OCI-LY3 (cell line): ENCODE measurements around the gene C1QL2.

Source experiments
- H2AFZ ChIP-seq: fragments of 200-600, 300-600 bp; shearing (Covaris generic); 2 replicates; pipeline ENCODE4 v1.6.0; 2014; ENCODE audit warnings: antibody characterized with exemption, low read depth, low read length
- H3K27ac ChIP-seq: fragments of 200-600, 300-600 bp; sonication (generic); 2 replicates; pipeline ENCODE4 v1.5.1; 2014; ENCODE audit warnings: mild to moderate bottlenecking, low read length, moderate library complexity, mixed read lengths
- H3K27me3 ChIP-seq: fragments of 200-600, 300-600 bp; sonication (generic); 2 replicates; pipeline ENCODE4 v1.6.1; 2014; ENCODE audit warnings: low read depth, low read length, mixed read lengths
- H3K36me3 ChIP-seq: fragments of 200-600, 300-600 bp; sonication (generic); replicated peaks from 2 replicates; pipeline ENCODE3; 2014; ENCODE audit warnings: low read depth, low read length, mixed read lengths
- H3K4me1 ChIP-seq: fragments of 300-600, 200-600 bp; sonication (generic); 2 replicates; pipeline ENCODE4 v1.6.1; 2014; ENCODE audit warnings: low read length, mixed read lengths
- H3K4me2 ChIP-seq: fragments of 200-600, 300-600 bp; sonication (generic); 2 replicates; pipeline ENCODE4 v1.6.1; 2014; ENCODE audit warnings: low read length, mixed read lengths
- H3K4me3 ChIP-seq: fragments of 300-600, 200-600 bp; sonication (generic); 2 replicates; pipeline ENCODE4 v1.5.1; 2014; ENCODE audit warnings: antibody characterized with exemption, mild to moderate bottlenecking, low read length, moderate library complexity
- H3K79me2 ChIP-seq: fragments of 300-600, 200-600 bp; shearing (Covaris generic); 2 replicates; pipeline ENCODE4 v1.6.1; 2014; ENCODE audit warnings: mild to moderate bottlenecking, low read length, mixed read lengths
- H3K9ac ChIP-seq: fragments of 300-600, 200-600 bp; shearing (Covaris generic); 2 replicates; pipeline ENCODE4 v1.6.0; 2014; ENCODE audit warnings: mild to moderate bottlenecking, low read length, moderate library complexity
- H3K9me3 ChIP-seq: fragments of 200-600, 300-600 bp; shearing (Covaris generic); 2 replicates; pipeline ENCODE4 v1.6.1; 2014; ENCODE audit warnings: low read length, mixed read lengths; ENCODE audit not compliant: insufficient read depth
- H4K20me1 ChIP-seq: fragments of 200-600, 300-600 bp; sonication (generic); 2 replicates; pipeline ENCODE4 v1.6.1; 2016; ENCODE audit warnings: low read length, mixed read lengths; ENCODE audit not compliant: insufficient read depth
- CTCF ChIP-seq: fragments of 200-600, 300-600 bp; sonication (generic); IDR thresholded peaks from 2 replicates; pipeline ENCODE4 v1.5.1; 2014; ENCODE audit warnings: antibody characterized with exemption, low read length, low read depth
- EZH2phosphoT487 ChIP-seq: fragments of 200-600 bp; shearing (Covaris generic); IDR thresholded peaks from 2 replicates; pipeline ENCODE4 v1.6.1; 2018; ENCODE audit warnings: antibody characterized with exemption, mixed run types, low read depth

C1QL2 gene

GRCh38 chr2:119170504-119170903 lies 12.0 kb upstream of the C1QL2 start:
- Histone ChIP-seq H3K79me2 (no peaks in the 10 kb centered on the region), H3K9ac (no peak overlapping the region), H3K27ac (no peak overlapping the region), H3K4me1 (no peaks in the 10 kb centered on the region), H3K4me3 (no peak overlapping the region), H3K4me2 (no peak overlapping the region), H3K27me3 (no peaks in the 10 kb centered on the region), H3K36me3 (no peaks in the 10 kb centered on the region), H4K20me1 (no peaks in the 10 kb centered on the region), H2AFZ (no peak overlapping the region), H3K9me3 (no peaks in the 10 kb centered on the region)
- no peak for TF ChIP-seq EZH2phosphoT487
- TF ChIP-seq CTCF = no peak

GRCh38 chr2:119169717-119170116 lies 11.2 kb upstream of the C1QL2 start:
- H4K20me1 ChIP-seq = no peaks in the 10 kb centered on the region
- TF ChIP-seq EZH2phosphoT487 = no peak
- TF ChIP-seq CTCF = no peak
- H3K9me3 ChIP-seq = no peaks in the 10 kb centered on the region
- H3K36me3 ChIP-seq = no peaks in the 10 kb centered on the region
- H3K27ac ChIP-seq = no peak overlapping the region
- no peaks in the 10 kb centered on the region for H3K27me3 ChIP-seq
- H2AFZ ChIP-seq = no peak overlapping the region
- no peak overlapping the region for H3K4me2 ChIP-seq
- H3K79me2 ChIP-seq = no peaks in the 10 kb centered on the region
- no peak overlapping the region for H3K4me3 ChIP-seq
- H3K9ac ChIP-seq = no peak overlapping the region
- H3K4me1 ChIP-seq = no peaks in the 10 kb centered on the region

GRCh38 chr2:119160361-119160990 lies 1.9 kb upstream of the C1QL2 start:
- Histone ChIP-seq H3K4me2 (no peak overlapping the region), H3K27me3 (0 out of 2 replicates have a peak, but pooled peaks cover 4% of the 10 kb centered on the region), H3K9me3 (no peaks in the 10 kb centered on the region), H3K9ac (no peak overlapping the region), H3K4me3 (no peak overlapping the region), H2AFZ (no peak overlapping the region), H3K27ac (no peak overlapping the region), H3K36me3 (no peaks in the 10 kb centered on the region), H3K79me2 (no peaks in the 10 kb centered on the region), H3K4me1 (no peaks in the 10 kb centered on the region), H4K20me1 (no peaks in the 10 kb centered on the region)
- TF ChIP-seq EZH2phosphoT487 (no peak), CTCF (no peak)

GRCh38 chr2:119157850-119158511 lies 570 bp downstream of the C1QL2 start:
- no peak overlapping the region for H3K4me2 ChIP-seq
- no peak for TF ChIP-seq EZH2phosphoT487
- TF ChIP-seq CTCF = no peak
- H3K4me3 ChIP-seq = no peak overlapping the region

More at GRCh38 chr2:119157850-119158511, 570 bp downstream of the C1QL2 start:
- Histone ChIP-seq H3K9ac (no peak overlapping the region), H3K36me3 (no peaks in the 10 kb centered on the region), H4K20me1 (no peaks in the 10 kb centered on the region), H3K79me2 (no peaks in the 10 kb centered on the region), H3K4me1 (no peaks in the 10 kb centered on the region), H3K27me3 (0 out of 2 replicates have a peak, but pooled peaks cover 4% of the 10 kb centered on the region), H3K27ac (no peak overlapping the region), H2AFZ (no peak overlapping the region), H3K9me3 (no peaks in the 10 kb centered on the region)
